HG02623 (cell line): Measurements from ENCODE around the gene IFT122.

Experiments
- ATAC-seq: cut with Tn5 transposase; IDR thresholded peaks from one replicate; pipeline ENCODE4 v1.9.1; 2021; ENCODE audit warnings: moderate library complexity; ENCODE audit not compliant: unreplicated experiment

IFT122 gene

DNA sequence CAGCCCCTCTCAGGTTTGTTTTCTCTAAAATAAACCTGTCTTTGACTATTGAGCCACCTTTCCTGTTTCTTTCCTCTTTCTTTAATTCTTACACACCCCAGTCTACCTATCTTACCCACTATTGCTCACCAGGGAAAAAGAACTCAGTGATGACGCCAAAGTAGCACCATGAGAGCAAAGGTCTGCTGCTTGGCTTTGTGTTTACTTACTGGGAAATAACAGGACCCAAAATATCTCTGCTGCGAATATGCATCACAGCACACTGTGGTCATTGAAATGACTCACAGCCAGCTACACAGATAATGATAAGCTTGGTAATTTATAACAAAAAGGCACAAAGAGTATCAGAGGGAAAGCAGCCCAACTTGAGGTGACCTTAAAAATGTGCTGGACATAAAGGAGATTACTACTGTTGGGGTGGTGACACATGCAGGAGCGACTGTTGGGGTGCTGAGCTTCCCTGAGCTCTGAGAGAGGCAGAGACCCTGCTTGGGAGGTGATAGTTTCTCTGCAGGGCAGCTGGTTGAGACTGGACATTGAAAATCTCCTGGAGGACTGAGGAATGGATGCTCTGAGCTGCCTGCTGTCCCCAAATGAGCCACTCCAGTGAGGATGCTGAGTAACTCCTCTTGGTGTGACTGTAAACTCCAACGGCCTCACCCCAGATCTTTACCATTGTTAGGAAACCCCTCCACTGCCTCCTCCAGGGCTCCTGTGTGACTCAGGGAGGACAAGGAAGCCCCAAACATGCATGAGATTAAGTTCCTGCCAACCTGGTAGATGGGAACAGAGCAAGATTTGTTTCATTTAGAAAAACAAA, 26.1 kb upstream of the IFT122 start:
- peak; percentile 60 for ATAC-seq

DNA sequence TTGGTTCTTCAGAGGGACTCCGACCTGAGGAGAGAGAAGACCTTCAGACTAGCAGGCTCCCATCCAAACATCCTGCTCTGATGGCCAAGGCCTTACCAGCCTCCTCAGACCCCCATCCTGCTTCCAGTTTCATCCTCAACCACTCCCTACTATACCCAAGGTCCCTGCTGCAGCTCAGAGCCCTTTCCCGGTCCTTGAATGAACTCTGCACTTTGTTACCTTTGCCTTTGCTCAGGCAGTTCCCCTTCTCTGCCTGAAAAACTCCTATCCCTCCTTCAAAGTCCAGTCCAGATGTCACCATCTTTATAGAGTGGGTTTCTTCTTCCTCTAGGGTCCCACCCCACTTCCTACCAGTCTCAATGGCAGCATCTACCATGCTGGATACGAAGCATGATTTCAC, 24.6 kb upstream of the IFT122 start:
- ATAC-seq, result no peak

DNA sequence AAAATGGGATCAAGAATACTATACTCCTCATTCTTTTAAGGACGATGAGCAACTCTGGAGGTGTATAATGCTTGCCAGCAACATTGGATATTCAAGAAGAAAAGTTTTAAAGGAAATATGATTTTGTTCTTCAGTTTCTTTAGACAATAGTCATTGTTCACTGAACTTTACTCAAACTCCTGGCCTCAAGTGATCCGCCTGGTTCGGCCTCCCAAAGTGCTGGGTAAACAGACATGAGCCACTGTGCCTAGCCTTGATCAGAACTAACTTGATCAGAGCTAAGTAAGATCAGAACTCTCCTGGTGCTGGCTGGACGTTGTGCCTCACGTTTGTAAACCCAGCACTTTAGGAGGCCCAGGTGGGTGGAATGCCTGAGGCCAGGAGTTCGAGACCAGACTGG, 24.2 kb upstream of the IFT122 start:
- no peak for ATAC-seq

DNA sequence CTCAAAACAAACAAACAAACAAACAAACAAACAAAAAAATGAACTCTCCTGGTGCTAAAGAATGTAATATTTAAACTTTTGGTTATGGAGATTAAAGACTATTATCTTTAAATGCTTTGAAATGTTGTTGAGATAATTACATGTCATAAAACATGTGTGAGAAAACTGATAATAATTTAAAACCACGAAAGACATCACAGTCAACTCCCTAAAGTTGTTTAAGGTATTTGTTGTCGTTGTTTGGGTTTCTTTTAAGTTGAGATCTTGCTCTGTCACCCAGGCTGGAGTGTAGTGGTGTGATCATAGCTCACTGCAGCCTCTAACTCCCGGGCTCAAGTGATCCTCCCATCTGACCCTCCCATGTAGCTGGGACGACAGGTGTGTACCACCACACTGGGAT, 23.6 kb upstream of the IFT122 start:
- no peak for ATAC-seq

DNA sequence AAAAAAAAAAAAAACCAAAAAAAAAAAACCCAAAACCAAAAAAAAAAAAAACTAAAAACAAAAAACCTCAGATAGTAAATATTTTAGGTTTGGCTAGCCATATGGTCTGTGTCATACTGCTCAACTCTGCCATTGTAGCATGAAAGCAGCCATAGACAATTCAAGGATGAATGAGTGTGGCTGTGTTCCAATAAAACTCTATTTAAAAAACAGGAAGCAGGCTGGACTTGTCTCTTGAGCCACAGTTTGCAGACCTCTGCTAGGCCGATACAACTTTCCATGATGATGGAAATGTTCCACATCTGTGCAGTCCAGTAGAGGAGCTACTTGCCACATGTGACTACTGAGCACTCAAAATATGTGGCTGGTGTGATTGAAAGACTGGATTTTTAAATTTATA, 22.7 kb upstream of the IFT122 start:
- no peak for ATAC-seq

GRCh38 chr3:129418041-129418973, 21.7 kb upstream of the IFT122 start:
- ATAC-seq, result no peak

DNA sequence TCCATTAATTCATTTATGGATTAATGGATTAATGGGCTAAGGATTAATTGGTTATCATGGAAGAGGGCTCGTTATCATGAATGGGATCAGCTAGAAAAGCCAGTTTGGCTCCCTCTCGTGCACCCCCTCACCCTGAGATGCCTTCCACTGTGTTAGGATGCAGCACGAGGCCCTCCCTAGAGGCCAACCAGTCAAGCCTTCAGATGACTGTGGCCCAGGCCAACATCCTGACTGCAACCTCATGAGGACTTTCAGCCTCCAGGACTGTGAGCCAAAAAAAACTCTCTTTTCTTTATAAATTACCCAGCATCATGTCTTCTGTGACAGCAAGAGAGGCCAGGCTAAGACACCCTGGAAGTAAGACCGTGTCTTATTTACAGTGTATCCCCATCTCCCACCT, 20.5 kb upstream of the IFT122 start:
- ATAC-seq, result no peak

DNA sequence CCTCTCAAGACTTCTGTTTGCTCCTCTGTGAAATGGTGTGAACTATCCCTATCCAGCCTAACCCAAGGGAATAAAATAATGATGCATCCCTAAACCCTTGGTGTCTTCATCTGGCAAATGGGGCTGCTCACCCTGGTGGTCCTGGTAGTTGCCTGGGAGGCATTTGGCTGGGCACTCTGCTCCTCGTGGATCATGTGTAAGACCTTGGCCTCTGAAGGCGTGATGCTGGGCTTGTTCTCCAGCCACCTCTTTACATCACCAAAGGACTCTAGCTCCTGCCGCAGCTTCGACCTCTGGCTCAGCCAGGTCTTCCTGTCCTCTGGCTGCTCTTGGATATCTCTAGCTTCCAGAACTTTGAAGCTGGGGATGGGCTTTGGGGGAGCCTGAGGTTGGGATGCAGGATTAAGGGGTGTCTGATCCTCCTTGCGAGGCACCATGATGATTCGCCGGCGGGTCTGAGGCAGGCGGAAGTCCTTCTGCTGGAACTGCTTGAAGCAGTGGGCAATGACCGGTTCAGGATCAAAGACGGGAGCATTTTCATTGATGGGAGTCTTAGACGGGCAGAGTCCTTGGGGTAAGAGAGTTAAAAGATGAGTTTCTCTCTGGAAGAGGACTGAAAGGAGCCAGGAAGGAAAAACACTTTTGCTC, 18.7 kb upstream of the IFT122 start:
- ATAC-seq, result no peak

DNA sequence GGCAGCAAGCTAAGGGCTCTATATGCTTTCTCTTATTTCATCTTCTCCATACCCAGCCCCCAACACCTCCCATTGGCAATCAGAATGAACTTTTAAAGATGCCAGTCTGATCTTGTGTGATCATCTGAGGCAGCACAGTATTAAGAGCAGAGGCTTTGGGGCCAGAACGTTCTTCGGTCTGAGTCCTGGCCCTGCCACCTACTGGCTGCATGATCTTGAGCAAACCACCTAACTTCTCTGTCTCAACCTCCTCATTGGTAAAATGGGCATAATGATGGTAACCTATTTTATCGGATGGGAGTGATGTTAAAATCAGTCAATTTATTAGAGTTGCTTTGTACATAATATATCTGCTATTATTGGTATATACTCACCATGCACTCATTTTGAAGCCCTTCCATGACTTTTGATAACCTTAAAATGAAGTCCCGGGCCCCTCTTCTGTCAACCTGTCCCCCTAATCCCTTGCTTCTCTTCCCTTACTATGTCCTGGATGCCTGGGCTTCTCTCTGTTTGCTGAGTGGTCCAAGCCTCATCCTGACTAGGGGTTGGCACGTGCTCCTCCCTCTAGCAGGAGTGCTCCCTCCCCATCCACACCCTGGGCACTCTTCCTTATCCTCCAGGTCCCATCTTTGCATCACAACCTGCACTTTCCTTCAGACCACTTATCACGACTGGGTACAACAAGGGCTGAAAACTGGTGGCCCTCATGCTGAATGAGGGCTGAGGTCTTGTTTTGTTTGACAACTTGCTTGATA, 17.9 kb upstream of the IFT122 start:
- ATAC-seq, result no peak

- ATAC-seq, result no peak
Observed at GRCh38 chr3:129422897-129423296, 17.1 kb upstream of the IFT122 start.

DNA sequence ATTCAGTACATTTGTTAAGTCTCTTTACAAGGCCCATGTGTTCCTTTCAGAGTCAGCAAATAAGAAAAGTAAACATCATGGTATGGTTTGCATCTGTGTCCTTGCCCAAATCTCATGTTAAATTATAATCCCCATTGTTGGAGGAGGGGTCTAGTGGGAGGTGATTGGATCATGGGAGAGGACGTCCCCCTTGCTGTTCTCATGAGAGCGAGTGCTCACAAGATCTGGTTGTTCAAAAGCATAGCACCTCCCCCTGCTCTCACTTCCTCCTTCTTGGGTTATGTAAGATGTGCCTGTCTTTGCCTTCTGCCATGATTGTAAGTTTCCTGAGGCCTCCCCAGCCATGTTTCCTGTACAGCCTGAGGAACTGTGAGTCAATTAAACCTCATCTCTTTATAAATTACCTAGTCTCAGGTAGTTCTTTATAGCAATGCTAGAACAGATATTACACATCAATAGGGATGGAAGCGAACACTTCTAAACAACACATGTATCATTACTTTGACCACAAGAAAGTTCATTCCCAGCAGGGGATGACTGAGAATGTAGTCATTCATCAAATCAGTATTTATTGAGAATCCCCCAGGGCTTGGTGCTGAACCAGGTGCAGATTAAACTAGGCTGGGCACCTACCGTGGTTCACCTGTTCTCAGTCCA, 15.7 kb upstream of the IFT122 start:
- ATAC-seq, result peak; percentile 49

DNA sequence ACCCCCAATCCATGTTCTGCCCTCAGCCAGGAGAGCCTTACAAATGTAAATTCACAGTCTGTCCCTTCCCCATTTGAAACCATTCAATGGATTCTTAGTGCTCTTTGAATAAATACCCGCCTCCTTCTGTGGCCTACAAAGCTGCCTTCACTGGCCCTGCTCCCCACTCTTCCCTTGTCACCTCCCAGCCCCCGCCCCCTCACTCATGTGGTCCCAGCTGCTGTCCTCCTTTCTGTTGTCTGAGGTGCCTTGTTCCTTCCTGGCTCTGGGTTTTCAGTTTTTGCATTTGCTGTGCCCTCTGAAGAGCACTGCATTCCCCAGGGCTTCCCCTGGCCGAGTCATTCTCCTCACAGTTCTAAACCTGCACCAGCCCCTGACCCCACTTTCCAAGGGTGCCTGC, 14.8 kb upstream of the IFT122 start:
- no peak for ATAC-seq

DNA sequence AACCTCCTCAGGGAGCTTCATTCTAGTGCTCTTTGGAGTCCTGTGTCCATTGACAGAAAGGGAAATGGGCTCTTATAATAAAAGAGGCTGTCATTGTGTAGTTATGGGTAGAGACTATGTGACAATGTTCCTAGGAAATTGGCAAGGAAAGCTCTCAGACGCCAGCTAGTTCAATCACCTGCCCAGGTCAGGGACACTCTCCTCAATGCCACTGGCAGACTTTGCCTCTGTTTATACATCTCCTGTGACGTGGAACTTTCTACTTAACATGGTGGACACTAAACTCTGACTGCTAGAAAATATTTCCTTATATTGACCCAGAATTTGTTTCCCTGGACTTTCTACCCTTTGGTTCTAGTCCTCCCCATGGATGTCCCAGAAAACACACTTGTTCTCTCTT, 14.4 kb upstream of the IFT122 start:
- ATAC-seq, result no peak

- no peak for ATAC-seq
Observed at GRCh38 chr3:129428007-129428375, 12.0 kb upstream of the IFT122 start.

DNA sequence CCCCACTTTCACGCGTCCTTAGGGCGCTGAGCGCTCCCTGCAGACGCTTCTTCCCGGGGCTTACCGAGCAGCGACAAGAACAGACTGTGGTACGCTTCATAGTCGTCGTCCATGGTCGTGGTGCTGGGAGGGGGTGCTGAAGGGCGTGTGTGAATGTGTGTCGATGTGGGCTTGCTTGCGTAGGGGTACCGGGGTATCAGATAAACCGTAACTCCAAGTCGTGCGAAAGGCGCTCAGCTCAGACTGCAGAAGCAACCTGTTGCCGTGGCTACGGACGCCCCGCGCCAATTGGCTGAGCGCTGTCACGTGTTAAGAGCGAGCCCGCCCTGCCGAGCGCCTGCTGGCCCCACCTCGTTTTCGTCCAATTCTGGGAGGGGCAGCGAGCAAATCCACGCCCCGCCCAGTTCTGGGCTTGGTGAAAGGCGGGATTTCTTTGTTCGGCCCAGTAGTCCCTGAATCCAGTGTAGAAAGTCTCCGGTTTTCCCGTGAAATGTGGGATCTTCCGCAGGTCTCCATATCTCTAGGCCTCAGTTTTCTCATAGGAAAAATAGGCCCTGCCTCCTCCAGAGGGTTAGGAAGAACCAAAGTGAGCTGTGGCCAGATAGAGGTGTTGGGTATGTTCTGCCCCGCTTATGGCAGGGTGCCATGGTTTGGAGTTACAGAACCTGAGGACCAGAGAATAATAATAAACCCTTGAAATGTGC, 11.5 kb upstream of the IFT122 start, which contains the start of gene EFCAB12:
Gene EFCAB12, minus strand, starts transcription at position 261 of the 704 bp plus-strand sequence. Its CDS starts 148 bp downstream, at position 113.
- peak; percentile 85 for ATAC-seq

DNA sequence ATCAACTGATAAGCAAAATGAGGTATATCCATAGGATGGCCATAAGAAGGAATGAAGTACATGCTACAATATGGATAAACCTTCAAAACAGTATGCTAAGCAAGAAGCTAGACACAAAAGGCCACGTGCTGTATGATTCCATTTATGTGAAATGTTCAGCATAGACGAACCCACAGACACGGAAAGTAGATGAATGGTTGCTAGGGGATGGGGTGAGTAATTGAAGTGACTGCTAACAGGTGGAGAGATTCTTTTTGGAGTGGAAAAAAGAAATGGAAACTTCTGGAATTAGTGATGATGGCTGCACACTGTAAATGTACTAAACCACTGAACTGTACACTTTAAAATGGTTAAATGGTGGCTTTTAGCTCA, 11.0 kb upstream of the IFT122 start:
- ATAC-seq, result no peak

DNA sequence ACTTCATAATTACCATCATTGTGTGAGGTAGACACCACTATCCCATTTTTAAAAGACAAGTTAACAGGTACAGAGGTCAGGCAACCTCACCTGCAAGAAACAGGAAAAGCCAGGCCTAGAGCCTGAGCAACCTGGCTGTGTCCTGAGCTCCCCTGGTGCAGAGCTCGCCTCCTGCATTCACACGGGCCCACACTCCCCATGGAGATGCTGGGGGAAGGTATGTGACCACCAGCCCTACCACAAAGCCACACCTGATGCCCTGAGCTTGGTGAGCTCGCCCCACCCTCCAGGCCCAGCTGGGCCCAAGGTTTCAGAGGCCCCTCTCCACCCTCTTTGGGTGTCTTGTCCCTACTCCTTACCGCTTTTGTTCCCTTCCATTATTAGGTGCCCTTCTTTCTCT, 10.4 kb upstream of the IFT122 start:
- ATAC-seq, result no peak

DNA sequence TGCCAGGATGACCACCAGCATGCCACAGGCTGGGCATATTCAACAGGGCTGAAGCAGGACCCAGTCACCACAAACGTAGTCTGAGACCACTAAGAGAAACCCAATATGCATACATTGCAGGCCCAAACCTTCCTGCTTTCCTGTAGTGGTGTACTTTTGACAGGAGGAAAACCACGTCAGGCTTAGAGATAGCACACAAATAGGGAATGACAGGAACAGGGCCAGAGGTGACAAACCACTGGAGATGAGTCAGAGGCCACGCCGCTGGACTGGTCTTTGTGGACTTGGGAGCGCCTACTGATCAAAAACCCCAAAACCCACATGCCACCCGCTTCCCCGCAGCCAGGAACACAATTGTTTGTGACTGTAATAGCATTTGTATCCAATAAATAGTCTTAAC, 8.0 kb upstream of the IFT122 start:
- no peak for ATAC-seq

- no peak for ATAC-seq
Observed at GRCh38 chr3:129432671-129433070, 7.4 kb upstream of the IFT122 start.

DNA sequence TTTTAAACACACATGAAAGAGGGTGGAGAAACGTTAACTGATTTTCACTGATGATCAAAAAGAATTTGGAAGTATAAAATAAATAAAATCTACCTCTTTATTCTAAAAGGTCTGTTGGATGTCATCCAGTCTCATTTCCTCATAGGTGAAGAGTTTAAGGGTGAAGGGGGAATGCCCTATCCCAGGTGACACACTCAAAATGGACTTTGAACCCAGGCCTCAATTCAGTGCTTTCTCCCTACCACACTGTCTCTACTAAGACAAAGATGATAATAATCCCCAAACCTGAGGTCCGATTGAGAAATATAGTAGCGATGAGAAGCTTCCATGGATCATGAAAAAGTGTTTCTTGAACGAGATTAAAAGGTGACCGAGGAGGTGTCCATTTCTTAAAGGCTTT, 6.5 kb upstream of the IFT122 start:
- ATAC-seq, result no peak
